Measurements from ENCODE around the gene CCDC38.

The CCDC38 gene

DNA sequence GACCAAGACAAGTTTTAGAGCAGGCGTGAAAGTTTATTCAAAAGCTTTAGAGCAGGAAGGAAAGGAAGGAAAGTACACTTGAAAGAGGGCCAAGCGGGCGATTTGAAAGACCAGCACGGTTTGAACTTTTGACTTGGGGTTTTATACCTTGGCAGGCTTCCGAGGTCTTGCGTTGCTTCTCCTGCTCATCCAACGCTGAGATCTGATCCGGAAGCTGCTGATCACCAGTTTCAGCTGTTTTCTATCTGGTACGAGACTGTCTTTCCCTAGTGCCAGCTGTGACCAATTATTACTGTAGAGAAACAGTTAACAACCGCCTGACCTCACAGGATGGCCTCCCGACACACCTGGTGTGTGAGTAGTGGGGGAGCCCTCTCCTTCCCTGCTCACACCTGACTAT lies 104.3 kb downstream of the CCDC38 start:
- TF ChIP-seq, protein P1, sequence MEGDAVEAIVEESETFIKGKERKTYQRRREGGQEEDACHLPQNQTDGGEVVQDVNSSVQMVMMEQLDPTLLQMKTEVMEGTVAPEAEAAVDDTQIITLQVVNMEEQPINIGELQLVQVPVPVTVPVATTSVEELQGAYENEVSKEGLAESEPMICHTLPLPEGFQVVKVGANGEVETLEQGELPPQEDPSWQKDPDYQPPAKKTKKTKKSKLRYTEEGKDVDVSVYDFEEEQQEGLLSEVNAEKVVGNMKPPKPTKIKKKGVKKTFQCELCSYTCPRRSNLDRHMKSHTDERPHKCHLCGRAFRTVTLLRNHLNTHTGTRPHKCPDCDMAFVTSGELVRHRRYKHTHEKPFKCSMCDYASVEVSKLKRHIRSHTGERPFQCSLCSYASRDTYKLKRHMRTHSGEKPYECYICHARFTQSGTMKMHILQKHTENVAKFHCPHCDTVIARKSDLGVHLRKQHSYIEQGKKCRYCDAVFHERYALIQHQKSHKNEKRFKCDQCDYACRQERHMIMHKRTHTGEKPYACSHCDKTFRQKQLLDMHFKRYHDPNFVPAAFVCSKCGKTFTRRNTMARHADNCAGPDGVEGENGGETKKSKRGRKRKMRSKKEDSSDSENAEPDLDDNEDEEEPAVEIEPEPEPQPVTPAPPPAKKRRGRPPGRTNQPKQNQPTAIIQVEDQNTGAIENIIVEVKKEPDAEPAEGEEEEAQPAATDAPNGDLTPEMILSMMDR (IDR thresholded peaks at IDR 0.05; ENCODE audit: low read depth, low read length): no peak
- DNase-seq (ENCODE audit: extremely low read depth, low read depth): peak; percentile 63

DNA sequence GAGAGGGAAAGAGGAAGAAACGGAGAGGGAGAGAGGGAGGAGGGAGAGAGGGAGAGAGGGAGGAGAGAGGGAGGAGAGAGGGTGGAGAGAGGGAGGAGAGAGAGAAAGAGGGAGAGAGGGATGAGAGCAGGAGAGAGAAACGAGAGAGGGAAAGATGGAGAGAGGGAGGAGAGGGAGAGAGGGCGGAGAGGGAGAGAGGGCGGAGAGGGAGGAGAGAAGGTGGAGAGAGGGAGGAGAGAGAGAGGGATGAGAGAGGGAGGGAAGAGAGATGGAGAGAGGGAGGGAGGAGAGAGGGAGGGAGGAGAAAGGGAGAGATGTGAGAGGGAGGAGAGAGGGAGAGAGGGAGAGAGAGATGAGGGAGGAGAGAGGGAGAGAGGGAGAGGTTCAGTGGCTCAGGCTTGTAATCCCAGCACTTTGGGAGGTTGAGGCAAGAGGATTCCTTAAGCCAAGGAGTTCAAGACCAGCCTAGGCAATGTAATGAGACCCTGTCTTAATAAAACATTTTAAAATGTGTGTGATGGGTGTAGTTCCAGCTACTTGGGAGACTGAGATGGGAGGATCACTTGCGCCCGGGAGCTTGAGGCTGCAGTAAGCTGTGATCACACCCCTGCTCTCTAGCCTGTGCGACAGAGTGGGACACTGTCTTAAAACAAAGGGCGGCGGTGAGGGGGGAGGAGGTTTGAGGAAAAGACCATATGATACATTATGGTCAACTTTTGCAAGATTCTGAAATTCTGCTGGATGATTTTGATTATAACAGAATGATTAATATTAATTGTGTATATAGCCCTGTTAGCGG lies 105.0 kb downstream of the CCDC38 start:
- TF ChIP-seq, protein P1 (IDR thresholded peaks at IDR 0.05; ENCODE audit: low read depth, low read length): no peak
- DNase-seq (ENCODE audit: extremely low read depth, low read depth): no peak

DNA sequence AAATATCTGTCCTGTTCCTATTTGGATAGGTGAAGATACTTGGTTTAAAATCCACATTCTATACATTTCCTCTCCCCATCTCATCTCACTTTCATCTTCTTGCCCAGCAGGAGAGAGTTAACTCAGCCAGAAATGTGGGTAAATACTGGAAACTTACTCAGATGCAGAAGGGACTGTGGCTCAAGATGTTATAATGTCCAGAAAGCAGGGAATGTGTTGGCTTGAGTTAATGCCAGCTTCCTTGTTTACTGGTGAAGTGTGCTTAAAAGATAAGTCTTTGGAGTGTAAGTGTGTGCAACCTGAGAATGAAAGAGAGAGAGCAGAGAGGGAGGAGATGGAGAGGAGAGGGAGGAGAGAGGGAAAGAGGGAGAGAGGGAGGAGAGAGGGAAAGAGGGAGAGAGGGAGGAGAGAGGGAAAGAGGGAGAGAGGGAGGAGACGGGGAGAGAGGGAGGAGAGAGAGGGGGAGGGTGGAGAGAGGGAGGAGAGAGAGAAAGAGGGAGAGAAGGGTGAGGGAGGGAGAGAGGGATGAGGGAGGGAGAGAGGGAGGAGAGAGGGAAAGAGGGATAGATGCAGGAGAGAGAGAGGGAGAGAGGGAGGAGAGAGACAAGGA lies 105.7 kb downstream of the CCDC38 start:
- no peak for DNase-seq (ENCODE audit: extremely low read depth, low read depth)
- TF ChIP-seq, protein P1 (IDR thresholded peaks at IDR 0.05; ENCODE audit: low read depth, low read length): no peak

DNA sequence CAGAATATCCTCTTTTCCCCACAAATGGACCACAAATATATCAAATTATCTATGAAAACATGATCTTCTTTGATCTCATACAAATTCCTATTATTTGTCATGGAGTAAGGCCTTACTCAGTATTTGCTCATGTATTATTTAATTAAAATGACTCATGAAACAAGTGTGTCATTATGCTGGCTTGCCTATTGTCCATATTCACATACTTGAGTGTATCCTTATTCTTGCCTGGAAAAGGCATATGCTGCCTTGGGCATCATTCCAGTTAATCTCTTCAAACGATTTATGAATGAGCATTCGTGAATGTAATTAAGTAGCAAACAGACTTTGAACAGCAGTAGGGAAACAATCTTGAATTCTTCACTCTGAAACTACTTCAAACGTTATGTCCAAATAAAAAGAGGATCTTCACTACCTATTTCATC lies 106.2 kb downstream of the CCDC38 start:
- TF ChIP-seq, protein P1 (IDR thresholded peaks at IDR 0.05; ENCODE audit: low read depth, low read length): no peak
- no peak for DNase-seq (ENCODE audit: extremely low read depth, low read depth)

DNA sequence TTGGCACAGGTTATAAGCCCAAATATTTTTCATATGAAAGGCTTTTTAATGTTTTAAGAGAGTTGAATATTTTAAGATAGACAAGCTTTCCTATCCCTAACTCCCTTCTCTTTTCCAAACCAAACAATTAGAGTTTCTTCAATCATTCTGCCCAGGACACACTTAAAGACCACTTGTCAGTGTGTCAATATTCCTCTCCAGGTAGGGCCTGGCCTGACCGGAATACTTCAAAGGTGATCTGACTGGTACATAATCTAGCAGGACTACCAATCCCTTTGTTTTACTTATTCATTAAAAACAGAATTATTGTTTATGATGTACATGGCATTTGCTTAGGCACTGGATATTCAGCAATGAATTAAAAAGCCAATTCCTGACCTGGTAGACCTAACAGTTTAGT lies 107.8 kb downstream of the CCDC38 start:
- TF ChIP-seq, protein P1 (IDR thresholded peaks at IDR 0.05; ENCODE audit: low read depth, low read length): no peak
- no peak for DNase-seq (ENCODE audit: extremely low read depth, low read depth)

DNA sequence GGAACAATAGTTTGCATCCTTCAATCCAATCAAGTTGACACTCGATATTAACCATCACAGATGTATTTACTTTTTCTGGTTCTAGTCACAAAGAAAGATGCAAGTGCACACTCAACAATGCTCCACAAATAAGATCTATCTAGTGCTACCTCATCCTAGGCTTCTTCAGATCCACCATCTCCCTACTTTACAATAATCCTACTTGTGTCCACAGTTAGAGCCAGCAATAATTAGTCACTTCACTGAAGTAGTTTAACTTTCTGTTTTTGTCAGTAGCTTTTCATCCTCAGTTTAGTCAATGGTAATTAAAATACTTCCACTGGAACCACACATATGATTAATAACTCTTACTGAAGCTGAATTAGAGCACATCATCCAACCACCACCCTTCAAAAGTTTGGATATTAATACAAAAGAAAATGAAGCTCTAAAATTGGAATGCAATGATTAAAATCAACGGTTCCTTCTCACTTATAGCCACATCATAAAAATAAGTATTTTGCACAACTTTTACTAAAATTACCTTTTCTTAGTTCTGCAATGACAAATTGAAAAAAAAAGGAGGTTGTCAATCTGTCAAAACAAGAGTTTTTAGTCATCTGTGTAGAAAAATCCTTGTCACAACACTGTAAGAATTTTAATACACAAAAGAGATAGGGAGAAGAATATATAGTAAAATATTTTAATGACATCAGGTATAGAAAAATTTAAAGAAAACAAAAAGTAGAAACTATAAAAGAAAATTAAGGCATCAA lies 111.9 kb downstream of the CCDC38 start:
- TF ChIP-seq, protein P1 (IDR thresholded peaks at IDR 0.05; ENCODE audit: low read depth, low read length): no peak
- DNase-seq (ENCODE audit: extremely low read depth, low read depth): no peak

DNA sequence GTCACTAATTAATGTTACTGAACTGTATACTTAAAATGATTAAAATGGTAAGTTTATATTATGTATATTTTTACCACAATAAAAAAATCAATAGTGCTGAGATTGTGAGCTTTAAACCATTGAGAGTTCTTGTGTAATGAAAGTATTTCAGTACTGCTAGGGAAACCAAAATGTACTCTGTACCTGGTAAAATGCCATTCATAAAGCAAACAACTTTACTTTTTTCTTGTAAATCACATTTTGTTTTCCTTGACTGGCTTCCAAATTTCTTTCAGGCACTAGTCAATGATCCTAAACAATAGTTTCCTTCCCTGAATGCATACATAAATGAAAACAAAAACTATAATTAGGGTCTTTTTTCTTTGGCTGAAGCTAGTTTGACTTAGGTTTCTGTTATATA lies 113.0 kb downstream of the CCDC38 start:
- TF ChIP-seq, protein P1 (IDR thresholded peaks at IDR 0.05; ENCODE audit: low read depth, low read length): no peak
- no peak for DNase-seq (ENCODE audit: extremely low read depth, low read depth)
